Ishikawa (cell line): Measurements from ENCODE around the gene C13orf46.

Experiments
- RAD21 ChIP-seq: IDR thresholded peaks from 2 replicates; pipeline ENCODE4 v1.6.1; 2012; ENCODE audit warnings: low read depth
- REST ChIP-seq: IDR thresholded peaks from 2 replicates; pipeline ENCODE4 v1.6.1; 2012; ENCODE audit warnings: low read depth, mild to moderate bottlenecking
- USF1 ChIP-seq: IDR thresholded peaks from 2 replicates; pipeline ENCODE4 v1.6.1; 2012

- no peak for TF ChIP-seq REST
- TF ChIP-seq RAD21, result no peak
- TF ChIP-seq USF1, result no peak
Observed at GRCh38 chr13:113942591-113943103, 31.2 kb downstream of the C13orf46 start.
